DMS153 (cell line): ENCODE measurements around the gene TSEN15.
"Not testable (repeated sequence)": the region's sequence is repeated elsewhere in the genome, so short reads cannot be mapped to it uniquely, and the experiment has no call there.

Source experiments
- DNase-seq: peaks from one replicate; lab custom pipeline; 2025; lab: John Stamatoyannopoulos, UW

Gene TSEN15

GRCh38 chr1:184053881-184054280, 2.4 kb downstream of the TSEN15 start:
- no peak for DNase-seq

DNA sequence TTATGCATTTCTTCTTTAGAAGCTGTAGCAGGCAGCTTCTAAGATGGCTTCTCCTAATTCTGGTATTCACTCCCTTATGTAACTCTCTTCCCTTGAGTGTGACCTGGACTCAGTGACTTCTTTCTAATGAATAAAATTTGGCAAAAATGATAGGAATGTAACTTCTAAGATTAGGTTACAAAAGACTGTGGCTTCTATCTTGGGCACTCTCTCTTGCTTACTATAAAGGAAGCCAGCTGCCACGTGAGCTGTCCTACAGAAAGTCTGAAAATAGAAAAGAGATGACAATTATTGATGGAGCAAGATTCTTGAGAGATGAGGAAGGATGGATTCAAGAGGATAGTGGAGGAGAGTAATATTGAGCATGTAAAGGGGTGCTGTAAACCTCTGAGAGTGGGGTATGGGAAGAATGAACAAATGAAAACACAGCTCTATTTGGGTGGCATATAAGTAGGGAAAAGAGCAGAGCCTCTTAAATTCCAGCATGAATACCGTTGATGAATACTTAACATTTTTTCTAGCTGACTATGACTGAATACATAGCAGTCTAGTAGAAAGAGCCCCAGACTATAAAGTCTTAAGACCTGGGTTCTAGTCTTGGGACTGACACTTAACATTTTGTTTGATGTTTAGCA, 5.5 kb downstream of the TSEN15 start:
- no peak for DNase-seq

DNA sequence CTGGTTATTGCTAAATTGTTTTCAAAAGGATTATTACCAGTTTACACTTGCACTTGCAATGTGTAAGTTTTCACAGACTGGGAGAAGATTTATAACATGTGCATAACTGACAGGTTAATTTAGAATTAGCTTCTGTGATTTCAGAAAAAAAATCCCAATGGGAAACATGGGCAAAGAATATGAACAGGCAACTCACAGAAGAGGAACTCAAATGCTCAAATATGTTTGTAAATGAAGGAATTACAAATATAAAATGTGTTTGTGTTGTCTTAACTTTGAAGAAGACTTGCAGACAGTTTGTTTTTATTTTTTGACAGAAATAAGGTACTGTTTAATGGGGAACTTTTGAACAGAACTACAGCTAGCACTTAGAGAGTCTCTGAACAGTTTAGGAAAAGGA, 8.4 kb downstream of the TSEN15 start:
- DNase-seq: no peak

GRCh38 chr1:184060316-184060715, 8.8 kb downstream of the TSEN15 start:
- DNase-seq: no peak

- DNase-seq: no peak
Measured at GRCh38 chr1:184061396-184062003, 10.0 kb downstream of the TSEN15 start.

GRCh38 chr1:184062640-184063286, 11.2 kb downstream of the TSEN15 start:
- DNase-seq: no peak

DNA sequence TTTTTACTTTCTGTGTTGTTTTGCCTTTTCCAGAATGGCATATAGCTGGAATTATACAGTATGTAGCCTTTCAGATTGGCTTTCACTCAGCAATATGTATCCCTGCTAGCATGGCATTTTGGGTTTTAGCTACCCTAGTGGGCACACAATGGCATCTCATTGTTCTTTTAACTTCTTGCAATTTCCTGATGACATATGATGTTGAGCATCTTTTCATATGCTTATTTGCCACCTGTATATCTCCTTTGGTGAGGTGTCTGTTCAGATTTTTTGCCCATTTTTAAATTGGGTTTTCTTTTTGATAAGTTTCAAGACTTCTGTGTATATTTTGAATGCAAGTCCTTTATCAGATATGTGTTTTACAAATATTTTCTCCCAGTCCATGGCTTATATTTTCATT, 14.0 kb downstream of the TSEN15 start:
- DNase-seq: no peak

DNA sequence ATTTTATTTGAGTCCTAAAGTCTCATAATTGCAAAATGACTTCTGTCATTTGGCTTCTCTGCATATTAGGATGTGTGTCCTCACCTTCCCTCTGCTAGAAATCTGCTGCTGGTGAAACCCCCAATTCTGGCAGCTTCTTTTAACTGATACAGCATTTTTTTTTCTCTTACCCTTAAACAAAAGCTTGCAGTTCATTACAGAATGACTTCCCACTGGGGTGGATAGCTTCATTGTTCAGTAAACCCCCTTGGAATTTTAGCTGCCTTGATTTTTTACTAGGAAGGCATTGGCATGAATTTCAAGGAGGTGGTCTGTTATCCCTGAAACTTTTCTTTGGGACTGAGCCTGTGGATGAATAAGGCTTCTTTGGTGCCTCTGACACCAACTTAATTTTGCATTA, 16.8 kb downstream of the TSEN15 start:
- DNase-seq: no peak

DNA sequence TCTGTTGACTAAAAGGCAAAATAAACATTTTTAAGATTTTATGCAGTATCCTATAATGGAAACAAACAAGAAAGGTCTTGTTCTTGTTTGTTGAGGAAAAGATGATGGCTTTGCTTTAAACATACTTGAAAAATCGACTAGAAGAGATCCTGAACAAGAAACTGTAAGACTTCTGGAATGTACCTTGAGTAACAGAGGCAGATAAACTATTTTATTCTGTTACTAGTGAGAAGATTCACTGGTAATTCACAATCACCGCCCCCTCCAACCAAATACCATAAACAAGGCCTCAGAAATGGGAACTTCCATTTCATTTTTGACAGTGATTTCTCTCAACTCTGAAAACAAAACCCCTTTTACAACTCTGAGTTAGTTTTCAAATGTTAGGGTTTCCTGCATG, 18.1 kb downstream of the TSEN15 start:
- no peak for DNase-seq

- DNase-seq: no peak
Measured at GRCh38 chr1:184072376-184072775, 20.8 kb downstream of the TSEN15 start.

- no peak for DNase-seq
Measured at GRCh38 chr1:184074383-184074782, 22.9 kb downstream of the TSEN15 start.

DNA sequence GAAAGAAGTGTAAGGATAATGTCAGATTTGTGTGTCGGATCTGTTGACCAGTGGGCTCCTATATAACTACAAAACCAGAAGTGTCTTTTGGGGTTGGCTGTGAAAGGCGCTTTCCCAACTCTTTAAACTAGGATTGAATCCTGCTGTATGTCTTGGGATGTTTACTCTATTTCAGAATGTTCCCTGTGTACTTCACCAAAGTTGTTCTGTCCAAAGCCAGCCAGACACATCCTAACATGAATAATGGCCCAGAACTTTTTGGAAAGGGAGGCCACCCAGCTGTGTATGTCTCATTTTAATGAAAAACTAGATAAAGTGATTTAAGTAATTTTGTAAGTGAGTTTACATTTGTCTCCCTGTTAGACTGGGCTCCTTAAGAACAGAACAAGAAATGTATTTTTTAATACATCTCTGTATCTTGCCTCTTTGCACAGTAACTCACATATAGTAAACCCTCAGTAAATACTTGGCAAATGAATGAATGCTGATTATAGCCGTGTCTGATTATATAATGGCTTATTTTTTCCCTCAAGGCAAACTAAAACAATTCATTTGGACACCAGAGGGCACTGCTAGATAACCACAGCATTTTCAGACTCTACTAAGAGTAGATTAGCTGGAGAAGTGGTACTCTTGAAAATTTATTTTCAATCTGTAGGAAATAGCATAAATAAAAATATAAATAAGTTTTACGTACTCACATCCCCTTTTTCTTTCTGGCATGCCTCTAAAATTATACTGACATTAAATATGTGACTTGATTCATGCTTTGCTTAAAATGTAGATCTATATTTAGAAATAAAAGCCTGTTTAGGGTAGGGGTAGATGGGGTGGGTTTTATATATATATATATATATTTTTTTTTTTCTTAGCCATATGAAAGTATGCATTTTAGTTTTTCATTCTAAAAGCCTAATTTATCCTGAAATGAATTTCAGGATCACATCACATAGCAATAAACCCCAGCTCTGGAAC, 23.8 kb downstream of the TSEN15 start:
- peak; percentile 24 for DNase-seq

DNA sequence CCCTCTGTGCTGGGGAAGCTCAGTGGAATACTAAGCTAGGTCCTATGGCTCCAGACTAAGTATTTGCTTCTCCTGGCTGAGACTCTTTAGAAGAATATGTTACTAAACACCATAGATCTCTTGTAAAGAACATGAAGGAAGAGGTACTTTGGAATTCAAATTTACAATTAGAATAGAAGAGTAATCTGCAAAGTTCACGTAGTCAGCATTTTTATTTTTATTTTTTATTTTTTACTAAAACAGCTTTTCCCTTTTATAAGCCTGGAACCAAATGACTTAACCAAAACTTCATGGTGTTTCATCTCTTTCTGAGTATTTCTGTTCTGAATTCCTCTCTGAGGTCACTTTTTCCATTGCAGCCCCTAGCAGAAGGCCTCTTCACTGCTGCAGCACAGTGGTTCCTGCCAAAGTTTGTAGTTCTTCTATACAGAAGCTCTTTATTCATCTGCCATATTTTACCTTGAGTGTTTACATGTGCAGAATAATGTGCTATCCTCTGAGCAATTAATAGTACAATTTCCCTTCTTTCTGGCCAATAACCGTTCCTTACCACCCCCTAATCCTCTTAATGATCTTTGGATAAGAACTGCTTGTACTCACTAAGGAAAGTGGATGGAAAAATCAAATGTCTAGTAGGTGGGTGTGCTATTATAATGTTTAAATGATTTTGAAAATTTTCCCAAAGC, 27.2 kb downstream of the TSEN15 start:
- no peak for DNase-seq

GRCh38 chr1:184080309-184080708, 28.8 kb downstream of the TSEN15 start:
- DNase-seq: no peak

- DNase-seq: no peak
Measured at GRCh38 chr1:184082541-184083415, 31.2 kb downstream of the TSEN15 start.

DNA sequence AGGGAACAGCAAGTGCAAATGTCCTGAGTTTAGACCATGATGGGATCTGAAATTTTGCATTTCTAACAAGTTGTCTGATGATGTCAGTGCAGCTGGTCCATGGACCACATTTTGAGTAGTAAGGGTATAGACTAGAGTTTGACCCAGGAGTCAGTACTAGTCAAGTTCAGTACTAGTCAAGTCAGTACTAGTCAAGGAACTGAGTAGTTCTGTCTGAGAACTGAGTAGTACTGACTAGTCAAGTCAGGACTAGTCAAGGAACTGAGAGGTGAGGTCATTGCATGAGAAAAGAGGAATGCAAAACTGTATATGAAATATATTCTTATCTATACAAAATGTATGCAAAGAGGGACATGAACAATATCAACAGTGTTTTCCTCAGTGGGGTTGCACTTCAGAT, 34.1 kb downstream of the TSEN15 start:
- no peak for DNase-seq

DNA sequence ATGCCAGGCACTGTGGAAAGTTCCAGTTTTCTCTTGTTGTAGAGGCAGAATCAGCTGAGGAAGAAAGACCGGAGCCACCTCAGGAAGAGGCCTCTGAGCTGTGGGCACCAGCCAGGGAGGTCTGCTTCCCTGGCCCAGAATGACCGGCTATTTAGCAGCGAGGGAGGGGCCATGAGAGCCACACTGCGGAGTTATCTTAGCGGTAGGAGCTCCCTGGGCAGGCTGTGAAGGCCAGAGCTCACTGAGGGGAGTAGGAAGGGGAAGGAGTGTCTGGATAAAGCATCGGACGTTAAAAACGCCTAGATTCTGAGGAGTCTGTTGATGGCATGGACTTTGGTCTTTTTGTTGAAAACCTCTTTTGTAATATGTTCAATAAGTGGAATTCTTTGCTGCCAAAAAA, 36.5 kb downstream of the TSEN15 start:
- DNase-seq: no peak

- DNase-seq: no peak
Measured at GRCh38 chr1:184093071-184093470, 41.5 kb downstream of the TSEN15 start.

GRCh38 chr1:184096005-184096404, 44.5 kb downstream of the TSEN15 start:
- DNase-seq: no peak

DNA sequence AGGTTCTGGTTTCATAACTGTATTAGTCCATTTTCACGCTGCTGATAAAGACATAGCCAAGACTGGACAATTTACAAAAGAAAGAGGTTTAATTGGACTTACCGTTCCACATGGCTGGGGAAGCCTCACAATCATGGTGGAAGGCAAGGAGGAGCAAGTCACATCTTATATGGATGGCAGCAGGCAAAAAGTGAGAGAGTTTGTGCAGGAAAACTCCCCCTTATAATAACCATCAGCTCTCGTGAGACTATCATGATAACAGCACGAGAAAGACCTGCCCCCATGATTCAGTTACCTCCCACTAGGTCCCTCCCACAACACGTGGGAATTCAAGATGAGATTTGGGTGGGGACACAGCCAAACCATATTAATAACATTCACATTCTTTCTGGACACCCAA, 45.0 kb downstream of the TSEN15 start:
- not testable (repeated sequence) for DNase-seq

DNA sequence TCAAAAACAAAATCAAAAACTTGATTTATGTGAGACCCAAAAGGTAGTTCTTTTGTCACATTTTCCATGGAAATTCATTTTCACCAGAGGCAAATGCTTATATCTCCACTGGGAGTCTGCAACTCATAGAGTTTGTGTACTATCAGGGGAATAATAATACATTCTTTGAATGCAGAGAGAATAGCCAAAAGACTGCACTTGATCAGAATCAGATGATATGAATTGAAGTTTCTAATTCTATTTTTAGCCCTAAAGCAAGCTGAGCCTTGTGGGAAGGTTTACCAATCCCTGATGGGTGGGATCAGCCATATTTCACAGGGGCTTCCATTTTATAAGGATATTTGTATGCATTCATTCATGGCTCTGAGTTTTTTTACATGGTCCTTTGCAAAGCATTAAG, 49.6 kb downstream of the TSEN15 start:
- DNase-seq: no peak
